K562 (cell line): ENCODE data around the gene SUCO. TPM values are rescaled to one million over a fixed set of nuclear protein-coding genes. Genes with fewer than 3 reads are reported as not detected.

ENCODE experiments used
- ATAC-seq: fragments of 200-7000 bp; cut with Tn5 transposase; 3 replicates; pipeline ENCODE4 v1.9.1; 2020; ENCODE audit warnings: moderate library complexity
- BruUV-seq: library from RNA; stranded (reverse); fragments of 400-500 nt; replicated peaks from 2 replicates; lab custom pipeline; 2021; lab: Mats Ljungman, UMichigan
- CTCF ChIA-PET: fragments of 300-600 bp; formaldehyde crosslinking; extraction: SDS; loops from one replicate; lab custom pipeline; 2021; ENCODE audit warnings: low intra/inter-chr PET ratio; lab: Yijun Ruan, JAX
- POLR2A ChIA-PET: fragments of 300-600, 350-650 bp; sonication (Branson Sonifier 250); formaldehyde crosslinking; extraction: SDS; loops from one replicate; lab custom pipeline; 2021; ENCODE audit warnings: antibody characterized with exemption, inconsistent platforms; lab: Yijun Ruan, JAX
- DNase-seq, 4 experiments: peaks; one replicate each; pipeline versions ENCODE4 v3.0.0 to v3.0.0-alpha.2; 2011 to 2018; ENCODE audit warnings: low spot score in 3 of 4, mixed read lengths in 3 of 4; ENCODE audit errors: extremely low read depth in 1 of 4
- FAIRE-seq: peaks from 2 replicates; lab custom pipeline; 2011; peaks lifted over from hg19 to GRCh38; lab: Jason Lieb, UNC
- H2AFZ ChIP-seq: 2 replicates; pipeline ENCODE4 v1.6.0; 2011; ENCODE audit warnings: low read depth, low read length, control low read depth, inconsistent platforms
- H3K27ac ChIP-seq: fragments of 200-600 bp; 3 replicates; pipeline ENCODE4 v1.8.0; 2011; ENCODE audit warnings: low read depth, mild to moderate bottlenecking, control low read depth, inconsistent platforms, low read length, moderate library complexity, mixed read lengths; ENCODE audit errors: extremely low read depth
- H3K27me3 ChIP-seq, 2 experiments: fragments of 300-600 bp in 1 of 2; 2 replicates in 1 of 2; 3 replicates in 1 of 2; pipeline versions ENCODE4 v1.6.0 to v1.8.0; 2011; ENCODE audit warnings: inconsistent platforms in 2 of 2, low read length in 2 of 2, mild to moderate bottlenecking in 1 of 2, mixed read lengths in 1 of 2, moderate library complexity in 1 of 2; ENCODE audit not compliant: control insufficient read depth in 2 of 2, insufficient read depth in 2 of 2
- H3K36me3 ChIP-seq: fragments of 300-600 bp; 3 replicates; pipeline ENCODE4 v1.8.0; 2011; ENCODE audit warnings: mild to moderate bottlenecking, low read length, inconsistent platforms; ENCODE audit not compliant: control insufficient read depth, insufficient read depth
- H3K4me1 ChIP-seq, 2 experiments: fragments of 200-600 bp in 1 of 2; replicated peaks in 1 of 2; 2 replicates in 1 of 2; 3 replicates in 1 of 2; pipeline versions ENCODE4 v1.5.1 to v1.8.0; 2011; ENCODE audit warnings: inconsistent platforms in 2 of 2, low read length in 2 of 2, mild to moderate bottlenecking in 1 of 2, mixed read lengths in 1 of 2, moderate library complexity in 1 of 2; ENCODE audit not compliant: control insufficient read depth in 2 of 2, insufficient read depth in 2 of 2
- H3K4me2 ChIP-seq: 2 replicates; pipeline ENCODE4 v1.6.1; 2011; ENCODE audit warnings: low read length, control low read depth, inconsistent platforms, mixed read lengths; ENCODE audit not compliant: insufficient read depth
- H3K4me3 ChIP-seq: fragments of 200-600 bp; sonication (generic), shearing (Covaris generic); 2 replicates; pipeline ENCODE4 v1.5.1; 2016; ENCODE audit warnings: control low read depth, inconsistent platforms
- H3K79me2 ChIP-seq: fragments of 200-600 bp; 3 replicates; pipeline ENCODE4 v1.8.0; 2011; ENCODE audit warnings: low read length, inconsistent platforms; ENCODE audit not compliant: control insufficient read depth, insufficient read depth
- H3K9ac ChIP-seq, 2 experiments: 2 replicates each; pipeline versions ENCODE4 v1.6.0 to v1.6.1; 2011; ENCODE audit warnings: low read depth in 2 of 2, low read length in 2 of 2, control low read depth in 1 of 2, inconsistent platforms in 1 of 2, mild to moderate bottlenecking in 1 of 2, mixed read lengths in 1 of 2; ENCODE audit not compliant: insufficient read depth in 1 of 2
- H3K9me1 ChIP-seq: one replicate; pipeline ENCODE4 v1.6.0; 2011; ENCODE audit warnings: inconsistent platforms, mild to moderate bottlenecking, low read length, moderate library complexity; ENCODE audit not compliant: control insufficient read depth, insufficient read depth
- H3K9me3 ChIP-seq: replicated peaks from 2 replicates; pipeline ENCODE4 v1.5.1; 2011; ENCODE audit warnings: low read depth, low read length, inconsistent platforms; ENCODE audit not compliant: control insufficient read depth, insufficient read depth
- H4K20me1 ChIP-seq: replicated peaks from 2 replicates; pipeline ENCODE4 v1.6.1; 2011; ENCODE audit warnings: low read length, inconsistent platforms, mixed read lengths; ENCODE audit not compliant: control insufficient read depth, insufficient read depth
- ASH1L ChIP-seq: fragments of 450-650 bp; IDR thresholded peaks from 2 replicates; pipeline ENCODE4 v1.6.1; 2018; ENCODE audit warnings: borderline replicate concordance, mild to moderate bottlenecking, low read depth; ENCODE audit not compliant: partially characterized antibody
- DIDO1 ChIP-seq: fragments of 450-650 bp; IDR thresholded peaks from 2 replicates; pipeline ENCODE4 v1.6.1; 2016; ENCODE audit warnings: low read depth, missing biosample characterization, missing genetic modification characterization
- IFI16 ChIP-seq: fragments of 250-450 bp; sonication (Bioruptor Pico); IDR thresholded peaks from 2 replicates; pipeline ENCODE4 v2.1.2; 2022; ENCODE audit warnings: mild to moderate bottlenecking, inconsistent platforms
- MBD1 ChIP-seq: fragments of 250-450 bp; sonication (Bioruptor Pico); IDR thresholded peaks from 2 replicates; pipeline ENCODE4 v1.8.0; 2022; ENCODE audit warnings: inconsistent platforms
- SIRT6 ChIP-seq: IDR thresholded peaks from one replicate; pipeline ENCODE4 v1.6.1; 2012; ENCODE audit warnings: low read depth, mild to moderate bottlenecking, control low read depth, inconsistent platforms, low read length, moderate library complexity
- TFAP4 ChIP-seq: sonication (generic); formaldehyde crosslinking; IDR thresholded peaks from 2 replicates; pipeline ENCODE4 v1.8.0; 2022; ENCODE audit warnings: missing genetic modification reagents, mild to moderate bottlenecking, moderate library complexity, borderline replicate concordance
- ZNF124 ChIP-seq: sonication (generic); formaldehyde crosslinking; IDR thresholded peaks from 2 replicates; pipeline ENCODE4 v1.8.1; 2022; ENCODE audit warnings: missing genetic modification reagents
- ZNF518B ChIP-seq: fragments of 250-450 bp; sonication (Bioruptor Pico); IDR thresholded peaks from 2 replicates; pipeline ENCODE4 v1.5.0; 2021; ENCODE audit warnings: mild to moderate bottlenecking, moderate library complexity
- WGBS: fragments of 100-300 bp; shearing (Covaris generic); methylation state at CpG from one replicate; pipeline ENCODE4 v1.1.6; 2016; ENCODE audit warnings: low coverage, mixed read lengths; ENCODE audit not compliant: insufficient coverage; ENCODE audit errors: missing lambda C conversion rate; 5-methylcytosine and 5-hydroxymethylcytosine counted together
- in situ Hi-C: fragments of 300-500 bp; cut with MboI; formaldehyde crosslinking; loops from 4 replicates; pipeline ENCODE4 v1.15.0; 2018; ENCODE audit warnings: inconsistent platforms, mixed read lengths
- intact Hi-C: fragments of 100-400 bp; cut with micrococcal nuclease; formaldehyde crosslinking; loops from 2 replicates; pipeline ENCODE4 v1.14.2; 2022
- polyA plus RNA-seq, 8 experiments: library from polyadenylated mRNA; depleted of rRNA in 4 of 8; stranded (reverse) in 5 of 8; unstranded in 3 of 8; fragments of >200 nt; fragmentation: Nextera tagmentation in 2 of 8; fragmentation: Illumina TruSeq in 1 of 8; extraction: Ambion mirVana in 2 of 8; extraction: Trizol in 1 of 8; gene quantifications; 2 replicates each; pipeline versions ENCODE4 v1.2.1 to v1.2.3, GENCODE V29; 2011 to 2014; ENCODE audit warnings: inconsistent platforms in 1 of 8, missing spikeins in 1 of 8
- total RNA-seq, 7 experiments: library from RNA; depleted of rRNA in 6 of 7; stranded (reverse); fragments of >200 nt in 6 of 7; fragmentation: Illumina TruSeq in 2 of 7; extraction: Trizol in 2 of 7; gene quantifications; 2 replicates each; pipeline versions ENCODE4 v1.2.1 to v1.2.3, GENCODE V29; 2011 to 2021; ENCODE audit warnings: low replicate concordance in 1 of 7

Gene SUCO
- total and polyA plus RNA-seq, 9 of the 15 experiments (the other 6 are each of a cell fraction or from before 2014, with no cell fraction given): 2.5 to 20.6 (median 14.3) TPM

GRCh38 chr1:172561252-172561651 is 28.3 kb downstream of the SUCO start:
- intact Hi-C loops: no loop called here

More at GRCh38 chr1:172561252-172561651, 28.3 kb downstream of the SUCO start:
- BruUV-seq: no TSS peak
- H3K27ac ChIP-seq: no peak overlapping the region
- H3K36me3 ChIP-seq: peaks cover 43% of the 10 kb centered on the region; the same call in 1 of the 3 replicates
- WGBS: 93% methylated on average over 3 of the region's 3 CpGs
- H3K4me3 ChIP-seq: no peak overlapping the region
- no peaks in the 10 kb centered on the region for H3K79me2 ChIP-seq
- H3K4me2 ChIP-seq: no peak overlapping the region
- FAIRE-seq: no peak
- no peak for TF ChIP-seq SIRT6
- TF ChIP-seq ASH1L: no peak
- TF ChIP-seq MBD1 (CRISPR knock-in tag): no peak
- TF ChIP-seq TFAP4 (CRISPR knock-in tag): no peak
- no peak for TF ChIP-seq DIDO1
- TF ChIP-seq ZNF518B: no peak
- no peak for TF ChIP-seq IFI16 (CRISPR knock-in tag)
- no peak for TF ChIP-seq ZNF124 (CRISPR knock-in tag)
- H3K27me3 ChIP-seq: no peaks in the 10 kb centered on the region
- no peak overlapping the region for H2AFZ ChIP-seq
- POLR2A ChIA-PET: interaction anchor here (0.6 kb wide), 1 partner anchor 29 kb away, joined by 4 read pairs; the partner anchor contains the start of gene SUCO
- H3K4me1 ChIP-seq: no peaks in the 10 kb centered on the region; a peak in 1 of 5 replicates
- ATAC-seq: no peak
- no peaks in the 10 kb centered on the region for H3K9me1 ChIP-seq
- CTCF ChIA-PET: no interaction called here
- no peak for DNase-seq
- no peaks in the 10 kb centered on the region for H3K9me3 ChIP-seq
- H4K20me1 ChIP-seq: no peaks in the 10 kb centered on the region
- in situ Hi-C loops: no loop called here
- H3K9ac ChIP-seq: no peak overlapping the region
